ENCODE results near the gene SCP2.

SCP2 gene

GRCh38 chr1:53068314-53069099 is 141.4 kb downstream of the SCP2 start:
- DNase-seq (ENCODE audit: low spot score) = no peak

- DNase-seq (ENCODE audit: low spot score) = no peak
These were observed 142.2 kb downstream of the SCP2 start for GRCh38 chr1:53069265-53069662.

- no peak for DNase-seq (ENCODE audit: low spot score)
These were observed 142.7 kb downstream of the SCP2 start for GRCh38 chr1:53069663-53070327.

- no peak for DNase-seq (ENCODE audit: low spot score)
These were observed 143.5 kb downstream of the SCP2 start for GRCh38 chr1:53070621-53071020.

- no peak for DNase-seq (ENCODE audit: low spot score)
These were observed 144.2 kb downstream of the SCP2 start for GRCh38 chr1:53071167-53071865.

- no peak for DNase-seq (ENCODE audit: low spot score)
These were observed 144.8 kb downstream of the SCP2 start for GRCh38 chr1:53071915-53072314.

- DNase-seq (ENCODE audit: low spot score) = no peak
These were observed 146.2 kb downstream of the SCP2 start for GRCh38 chr1:53073287-53073686.

GRCh38 chr1:53073868-53074311 is 146.8 kb downstream of the SCP2 start:
- no peak for DNase-seq (ENCODE audit: low spot score)

- no peak for DNase-seq (ENCODE audit: low spot score)
These were observed 147.5 kb downstream of the SCP2 start for GRCh38 chr1:53074313-53075154.

GRCh38 chr1:53075206-53075605 is 148.1 kb downstream of the SCP2 start:
- no peak for DNase-seq (ENCODE audit: low spot score)

- no peak for DNase-seq (ENCODE audit: low spot score)
These were observed 148.7 kb downstream of the SCP2 start for GRCh38 chr1:53075761-53076163.

GRCh38 chr1:53076165-53076564 is 149.1 kb downstream of the SCP2 start:
- no peak for DNase-seq (ENCODE audit: low spot score)

GRCh38 chr1:53076721-53077598 is 149.9 kb downstream of the SCP2 start:
- DNase-seq (ENCODE audit: low spot score) = no peak

- DNase-seq (ENCODE audit: low spot score) = no peak
These were observed 150.5 kb downstream of the SCP2 start for GRCh38 chr1:53077599-53077965.

- DNase-seq (ENCODE audit: low spot score) = no peak
These were observed 151.4 kb downstream of the SCP2 start for GRCh38 chr1:53078333-53079101.

- DNase-seq (ENCODE audit: low spot score) = no peak
These were observed 152.2 kb downstream of the SCP2 start for GRCh38 chr1:53079251-53079650.

- no peak for DNase-seq (ENCODE audit: low spot score)
These were observed 153.0 kb downstream of the SCP2 start for GRCh38 chr1:53080041-53080440.

- DNase-seq (ENCODE audit: low spot score) = no peak
These were observed 153.7 kb downstream of the SCP2 start for GRCh38 chr1:53080769-53081168.

- no peak for DNase-seq (ENCODE audit: low spot score)
These were observed 154.4 kb downstream of the SCP2 start for GRCh38 chr1:53081384-53082066.
